NCI-H748 (cell line): ENCODE data around the gene DNASE1L2.
A peak's percentile ranks its signal among the peaks of the same experiment; 100 is the strongest.
"Not testable (repeated sequence)": the region's sequence is repeated elsewhere in the genome, so short reads cannot be mapped to it uniquely, and the experiment has no call there.

Experiments used
- DNase-seq: peaks from one replicate; lab custom pipeline; 2025; ENCODE audit not compliant: unreplicated experiment; lab: John Stamatoyannopoulos, UW

Gene DNASE1L2

GRCh38 chr16:2238150-2238837 lies 2.0 kb downstream of the DNASE1L2 start:
- DNase-seq, result no peak

GRCh38 chr16:2238838-2239675 lies 2.8 kb downstream of the DNASE1L2 start:
- no peak for DNase-seq

- not testable (repeated sequence) for DNase-seq
Measured at GRCh38 chr16:2240331-2240730, 4.1 kb downstream of the DNASE1L2 start.

GRCh38 chr16:2242598-2242997 lies 6.4 kb downstream of the DNASE1L2 start:
- DNase-seq, result no peak

GRCh38 chr16:2243031-2243528 lies 6.8 kb downstream of the DNASE1L2 start:
- no peak for DNase-seq

GRCh38 chr16:2243781-2244180 lies 7.5 kb downstream of the DNASE1L2 start:
- DNase-seq, result no peak

GRCh38 chr16:2244301-2244700 lies 8.1 kb downstream of the DNASE1L2 start:
- no peak for DNase-seq

GRCh38 chr16:2244926-2245795 lies 8.9 kb downstream of the DNASE1L2 start:
- DNase-seq, result no peak

- no peak for DNase-seq
Measured at GRCh38 chr16:2246301-2246885, 10.1 kb downstream of the DNASE1L2 start.

- peak; percentile 62 for DNase-seq
Measured at GRCh38 chr16:2250652-2251295, 14.5 kb downstream of the DNASE1L2 start.

GRCh38 chr16:2251296-2252111 lies 15.3 kb downstream of the DNASE1L2 start, which contains the start of gene ECI1:
ECI1 (minus strand) TSS chr16:2251587; CDS start chr16:2251566, 21 bp downstream.
- DNase-seq, result peak; percentile 88

- DNase-seq, result no peak
Measured at GRCh38 chr16:2252806-2253148, 16.5 kb downstream of the DNASE1L2 start.

- DNase-seq, result no peak
Measured at GRCh38 chr16:2253293-2253692, 17.0 kb downstream of the DNASE1L2 start.

GRCh38 chr16:2256531-2257140 lies 20.4 kb downstream of the DNASE1L2 start:
- no peak for DNase-seq

- DNase-seq, result no peak
Measured at GRCh38 chr16:2257726-2258125, 21.5 kb downstream of the DNASE1L2 start.

- DNase-seq, result not testable (repeated sequence)
Measured at GRCh38 chr16:2258530-2258929, 22.3 kb downstream of the DNASE1L2 start.

GRCh38 chr16:2260250-2260649 lies 24.0 kb downstream of the DNASE1L2 start:
- DNase-seq, result no peak

- not testable (repeated sequence) for DNase-seq
Measured at GRCh38 chr16:2263026-2263425, 26.8 kb downstream of the DNASE1L2 start.

- not testable (repeated sequence) for DNase-seq
Measured at GRCh38 chr16:2266887-2267286, 30.6 kb downstream of the DNASE1L2 start.
